Fibroblast of lung (primary cell): ENCODE data around the gene CAPZA2. TPM values are rescaled to one million over a fixed set of nuclear protein-coding genes. Genes with fewer than 3 reads are reported as not detected.
A peak's percentile ranks its signal among the peaks of the same experiment; 100 is the strongest.

ENCODE experiments used
- DNase-seq, 2 donors: peaks; one replicate each; pipeline versions ENCODE4 v3.0.0 to v3.0.0-alpha.2; 2010; ENCODE audit warnings: low read depth in 2 of 2
- H2AFZ ChIP-seq: 2 replicates; pipeline ENCODE4 v1.5.1; 2012; ENCODE audit warnings: low read length, control low read depth, inconsistent platforms
- H3K27ac ChIP-seq: 2 replicates; pipeline ENCODE4 v1.5.1; 2011; ENCODE audit warnings: low read length, control low read depth; ENCODE audit not compliant: insufficient read depth
- H3K27me3 ChIP-seq: 2 replicates; pipeline ENCODE4 v1.5.1; 2011; ENCODE audit warnings: mild to moderate bottlenecking, low read length; ENCODE audit not compliant: control insufficient read depth, insufficient read depth
- H3K36me3 ChIP-seq: 2 replicates; pipeline ENCODE4 v1.5.1; 2011; ENCODE audit warnings: low read length; ENCODE audit not compliant: control insufficient read depth, insufficient read depth
- H3K4me1 ChIP-seq: 2 replicates; pipeline ENCODE4 v1.5.1; 2011; ENCODE audit warnings: low read length; ENCODE audit not compliant: control insufficient read depth, insufficient read depth; ENCODE audit errors: extremely low read depth
- H3K4me2 ChIP-seq: 2 replicates; pipeline ENCODE4 v1.5.1; 2011; ENCODE audit warnings: low read length, control low read depth; ENCODE audit not compliant: insufficient read depth; ENCODE audit errors: extremely low read depth
- H3K4me3 ChIP-seq, 4 experiments: fragments of 200-600 bp in 1 of 4; sonication (generic) in 1 of 4; replicated peaks in 1 of 4; 2 replicates each; pipeline ENCODE4 v1.5.1; 2011 to 2016; ENCODE audit warnings: low read length in 4 of 4, low read depth in 3 of 4, mild to moderate bottlenecking in 3 of 4, control low read depth in 2 of 4, inconsistent platforms in 1 of 4, mixed read lengths in 1 of 4; ENCODE audit not compliant: insufficient read depth in 1 of 4; ENCODE audit errors: control extremely low read depth in 1 of 4
- H3K79me2 ChIP-seq: 2 replicates; pipeline ENCODE4 v1.5.1; 2012; ENCODE audit warnings: mild to moderate bottlenecking, low read length, inconsistent platforms; ENCODE audit not compliant: control insufficient read depth, insufficient read depth
- H3K9ac ChIP-seq: 2 replicates; pipeline ENCODE4 v1.5.1; 2011; ENCODE audit warnings: mild to moderate bottlenecking, low read length, control low read depth; ENCODE audit not compliant: insufficient read depth
- H3K9me3 ChIP-seq: 2 replicates; pipeline ENCODE4 v1.5.1; 2012; ENCODE audit warnings: low read depth, low read length; ENCODE audit not compliant: control insufficient read depth, insufficient read depth
- H4K20me1 ChIP-seq: 2 replicates; pipeline ENCODE4 v1.5.1; 2011; ENCODE audit warnings: low read length; ENCODE audit not compliant: control insufficient read depth, insufficient read depth; ENCODE audit errors: extremely low read depth
- EZH2 ChIP-seq: IDR thresholded peaks from 2 replicates; pipeline ENCODE4 v1.5.1; 2012; ENCODE audit warnings: low read length, control low read depth, mild to moderate bottlenecking; ENCODE audit errors: missing control alignments
- polyA plus RNA-seq, 2 donors: library from polyadenylated mRNA; depleted of rRNA in 1 of 2; stranded (reverse) in 1 of 2; unstranded in 1 of 2; fragments of >200 nt; gene quantifications; 2 replicates each; pipeline ENCODE4 v1.2.1, GENCODE V29; 2011 to 2012; ENCODE audit warnings: missing spikeins in 1 of 2
- total RNA-seq: library from RNA; depleted of rRNA; stranded (reverse); fragments of >200 nt; gene quantifications from 2 replicates; pipeline ENCODE4 v1.2.1, GENCODE V29; 2014
- TF ChIP-seq, protein P1 (sequence below), 2 donors: IDR thresholded peaks in 1 of 2; conservative IDR thresholded peaks in 1 of 2; 1 replicate in 1 of 2; 2 replicates in 1 of 2; pipeline ENCODE4 v1.5.1; 2011 to 2012; ENCODE audit warnings: low read length in 2 of 2, control low read depth in 1 of 2, inconsistent platforms in 1 of 2, low read depth in 1 of 2, mild to moderate bottlenecking in 1 of 2

The CAPZA2 gene
- total and polyA plus RNA-seq, 2 donors (not counting 1 experiment from before 2014, with no cell fraction given), result 123 to 205 TPM

DNA sequence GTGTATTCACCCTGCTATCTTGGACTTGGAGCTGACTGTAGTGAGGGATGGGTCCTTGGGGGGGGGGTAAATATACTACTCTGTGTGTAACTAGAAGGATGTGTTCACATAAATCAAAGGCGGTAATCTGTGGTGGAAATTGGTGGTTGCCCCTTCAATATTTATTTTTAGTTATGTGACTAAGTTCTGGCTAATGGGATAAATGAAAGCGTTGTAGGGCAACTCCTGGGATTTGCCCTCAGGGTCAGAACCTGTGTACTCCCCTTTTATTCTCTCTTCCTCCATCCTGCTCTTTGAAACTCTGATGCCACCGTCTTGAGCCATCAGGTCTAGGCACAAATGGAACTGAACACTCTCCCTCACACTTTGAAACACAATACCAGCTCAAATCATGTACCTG lies 66.6 kb downstream of the CAPZA2 start:
- H3K79me2 ChIP-seq, result no peaks in the 10 kb centered on the region
- DNase-seq, result no peak
- TF ChIP-seq, protein P1, sequence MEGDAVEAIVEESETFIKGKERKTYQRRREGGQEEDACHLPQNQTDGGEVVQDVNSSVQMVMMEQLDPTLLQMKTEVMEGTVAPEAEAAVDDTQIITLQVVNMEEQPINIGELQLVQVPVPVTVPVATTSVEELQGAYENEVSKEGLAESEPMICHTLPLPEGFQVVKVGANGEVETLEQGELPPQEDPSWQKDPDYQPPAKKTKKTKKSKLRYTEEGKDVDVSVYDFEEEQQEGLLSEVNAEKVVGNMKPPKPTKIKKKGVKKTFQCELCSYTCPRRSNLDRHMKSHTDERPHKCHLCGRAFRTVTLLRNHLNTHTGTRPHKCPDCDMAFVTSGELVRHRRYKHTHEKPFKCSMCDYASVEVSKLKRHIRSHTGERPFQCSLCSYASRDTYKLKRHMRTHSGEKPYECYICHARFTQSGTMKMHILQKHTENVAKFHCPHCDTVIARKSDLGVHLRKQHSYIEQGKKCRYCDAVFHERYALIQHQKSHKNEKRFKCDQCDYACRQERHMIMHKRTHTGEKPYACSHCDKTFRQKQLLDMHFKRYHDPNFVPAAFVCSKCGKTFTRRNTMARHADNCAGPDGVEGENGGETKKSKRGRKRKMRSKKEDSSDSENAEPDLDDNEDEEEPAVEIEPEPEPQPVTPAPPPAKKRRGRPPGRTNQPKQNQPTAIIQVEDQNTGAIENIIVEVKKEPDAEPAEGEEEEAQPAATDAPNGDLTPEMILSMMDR (conservative IDR thresholded peaks at IDR 0.05 in 1 of 2, IDR thresholded peaks at IDR 0.05 in 1 of 2; ENCODE audit: low read depth in 1 of 2, low read length in 2 of 2), result no peak
- TF ChIP-seq EZH2, result no peak

DNA sequence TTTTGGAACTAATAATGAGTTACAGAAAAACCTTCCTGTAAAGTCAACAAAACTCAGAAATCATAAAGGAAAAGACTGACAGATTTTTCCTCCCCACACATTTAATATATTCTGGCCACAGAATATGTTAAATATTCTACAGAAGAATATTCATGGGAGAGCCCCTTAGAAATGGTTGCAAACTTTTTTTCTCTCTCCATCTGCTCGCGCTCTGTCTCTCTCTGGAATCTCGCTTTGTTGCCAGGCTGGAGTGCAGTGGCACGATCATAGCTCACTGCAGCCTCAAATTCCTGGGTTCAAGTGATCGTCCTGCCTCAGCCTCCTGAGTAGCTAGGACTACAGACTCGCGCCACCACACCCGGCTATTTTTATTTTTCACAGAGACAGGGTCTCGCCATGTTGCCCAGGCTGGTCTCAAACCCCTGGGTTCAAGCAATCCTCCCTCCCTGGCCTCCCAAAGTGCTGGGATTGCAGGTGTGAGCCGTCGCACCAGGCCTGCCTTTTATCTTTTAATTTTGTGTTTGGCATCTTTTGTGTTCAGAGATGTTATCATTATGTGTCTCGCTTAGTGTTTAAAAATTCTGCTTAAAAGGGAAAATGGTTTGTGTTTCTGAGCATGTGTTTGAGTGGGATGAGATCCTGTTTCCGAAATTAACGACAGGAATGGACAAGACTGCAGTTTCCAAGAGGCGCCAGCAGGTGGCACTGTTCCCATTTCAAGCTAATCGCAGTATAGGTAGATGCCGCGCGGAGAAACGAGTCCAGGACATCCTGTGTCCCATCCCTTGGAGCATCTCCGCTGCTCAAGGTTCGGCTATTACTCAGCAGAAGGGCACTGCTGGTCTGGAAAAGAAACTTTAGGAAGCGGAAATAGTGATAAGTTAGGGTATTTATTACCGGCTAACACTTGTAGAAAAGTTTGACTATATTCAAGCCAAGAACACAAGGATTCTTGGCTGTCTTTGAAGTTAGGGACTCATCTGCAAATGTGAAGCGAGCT lies 67.8 kb downstream of the CAPZA2 start:
- DNase-seq, result peak; percentile 59 to 76
- Histone ChIP-seq H3K9ac (no peak overlapping the region), H3K4me1 (no peaks in the 10 kb centered on the region), H3K79me2 (no peaks in the 10 kb centered on the region), H3K27me3 (no peaks in the 10 kb centered on the region), H3K9me3 (no peaks in the 10 kb centered on the region), H3K4me2 (no peak overlapping the region), H4K20me1 (no peaks in the 10 kb centered on the region), H3K27ac (no peak overlapping the region), H3K36me3 (no peaks in the 10 kb centered on the region), H3K4me3 (no peak overlapping the region), H2AFZ (peak overlapping the region; percentile 6)
- TF ChIP-seq, protein P1 (conservative IDR thresholded peaks at IDR 0.05 in 1 of 2, IDR thresholded peaks at IDR 0.05 in 1 of 2; ENCODE audit: low read depth in 1 of 2, low read length in 2 of 2), result peak; percentile 88 to 95
- TF ChIP-seq EZH2, result no peak

More for the DNA sequence above, 66.6 kb downstream of the CAPZA2 start:
- no peak overlapping the region for H3K4me3 ChIP-seq
- H3K36me3 ChIP-seq, result no peaks in the 10 kb centered on the region
- H3K9me3 ChIP-seq, result no peaks in the 10 kb centered on the region
- H3K9ac ChIP-seq, result no peak overlapping the region
- no peaks in the 10 kb centered on the region for H4K20me1 ChIP-seq
- no peak overlapping the region for H2AFZ ChIP-seq
- H3K4me2 ChIP-seq, result no peak overlapping the region
- no peak overlapping the region for H3K27ac ChIP-seq
- H3K27me3 ChIP-seq, result no peaks in the 10 kb centered on the region
- H3K4me1 ChIP-seq, result no peaks in the 10 kb centered on the region

DNA sequence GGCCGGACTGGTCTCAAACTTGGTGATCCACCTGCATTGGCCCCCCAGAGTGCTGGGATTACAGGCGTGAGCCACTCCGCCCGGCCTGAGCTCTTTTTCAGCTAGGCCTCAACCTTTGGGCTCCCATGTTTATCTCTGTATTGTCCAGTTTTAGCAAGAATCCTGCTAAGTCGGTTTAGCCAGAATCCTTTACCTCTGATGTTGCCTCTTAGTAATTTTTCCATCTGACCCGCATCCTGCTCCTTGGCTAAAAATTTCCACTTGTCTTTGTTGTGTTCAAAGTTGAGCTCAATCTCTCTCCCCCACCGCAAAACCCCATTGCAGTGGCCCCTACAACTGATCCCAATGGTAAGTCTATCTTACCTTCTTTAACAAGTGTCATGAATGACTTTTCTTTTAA lies 70.2 kb downstream of the CAPZA2 start:
- H3K36me3 ChIP-seq, result no peaks in the 10 kb centered on the region
- no peaks in the 10 kb centered on the region for H3K27me3 ChIP-seq
- no peak overlapping the region for H3K27ac ChIP-seq
- no peaks in the 10 kb centered on the region for H3K79me2 ChIP-seq
- H3K4me1 ChIP-seq, result no peaks in the 10 kb centered on the region
- no peak overlapping the region for H3K4me2 ChIP-seq
- no peaks in the 10 kb centered on the region for H3K9me3 ChIP-seq
- no peak for DNase-seq
- H3K9ac ChIP-seq, result no peak overlapping the region
- TF ChIP-seq, protein P1 (conservative IDR thresholded peaks at IDR 0.05 in 1 of 2, IDR thresholded peaks at IDR 0.05 in 1 of 2; ENCODE audit: low read depth in 1 of 2, low read length in 2 of 2), result no peak
- no peak for TF ChIP-seq EZH2
- no peak overlapping the region for H2AFZ ChIP-seq
- no peaks in the 10 kb centered on the region for H4K20me1 ChIP-seq
- H3K4me3 ChIP-seq, result no peak overlapping the region
